ENCODE measurements around the gene C1QA. TPM values are rescaled to one million over a fixed set of nuclear protein-coding genes. Genes with fewer than 3 reads are reported as not detected.
A peak's percentile ranks its signal among the peaks of the same experiment; 100 is the strongest.

C1QA gene
- total and polyA plus RNA-seq, 10 of the 15 experiments (the other 5 are each of a cell fraction or from before 2014, with no cell fraction given): 0.59 TPM; not detected in 9

DNA sequence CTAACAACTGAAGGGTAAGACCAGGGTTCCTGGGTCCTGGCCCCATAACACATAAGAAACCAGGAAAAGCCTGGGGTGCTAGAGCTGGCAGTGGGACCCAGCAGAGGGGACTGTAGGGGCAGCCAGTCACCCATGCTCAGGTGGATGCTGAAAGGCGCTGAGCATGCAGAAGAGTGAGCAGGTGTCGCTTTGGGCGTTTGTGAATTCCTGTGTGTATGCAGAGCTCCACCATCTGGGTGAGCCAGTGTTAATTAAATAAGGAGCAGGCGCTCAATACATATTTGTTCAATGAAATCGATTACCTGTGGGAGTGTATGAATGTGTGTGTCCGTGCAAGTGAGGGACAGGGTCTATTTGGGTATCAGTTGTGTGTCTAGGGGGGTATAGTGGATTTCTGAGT, 499 bp downstream of the C1QA start:
- intact Hi-C loops (cut with micrococcal nuclease; ENCODE audit: unreplicated experiment): no loop called here
- Histone ChIP-seq H3K9me3 (replicated peaks; ENCODE audit: control insufficient read depth, insufficient read depth, low read length) (no peaks in the 10 kb centered on the region), H3K9ac (ENCODE audit: control insufficient read depth, insufficient read depth, low read length) (no peak overlapping the region), H2AFZ (ENCODE audit: control insufficient read depth, low read depth, low read length) (no peak overlapping the region), H3K27me3 (replicated peaks in 1 of 2; ENCODE audit: control insufficient read depth in 2 of 2, insufficient read depth in 2 of 2, low read length in 1 of 2) (no peaks in the 10 kb centered on the region), H3K27ac (ENCODE audit: control insufficient read depth, insufficient read depth) (no peak overlapping the region), H3K4me3 (no peak overlapping the region), H3K79me2 (ENCODE audit: control insufficient read depth, insufficient read depth, low read length) (no peaks in the 10 kb centered on the region), H3K4me1 (ENCODE audit: control insufficient read depth, insufficient read depth, low read length) (no peaks in the 10 kb centered on the region), H4K20me1 (ENCODE audit: control insufficient read depth, insufficient read depth) (no peaks in the 10 kb centered on the region), H3K36me3 (ENCODE audit: control insufficient read depth in 2 of 2, insufficient read depth in 2 of 2, low read length in 1 of 2) (no peaks in the 10 kb centered on the region), H3K4me2 (ENCODE audit: control insufficient read depth, insufficient read depth) (no peak overlapping the region)
- no peak for ATAC-seq
- no peak for DNase-seq (ENCODE audit: low read depth, low spot score)
- CTCF ChIA-PET: interaction anchor here (1.9 kb wide), 1 partner anchor 216 kb away, joined by 5 read pairs; no protein-coding TSS in a partner anchor
- no TSS peak for BruUV-seq (replicated peaks)
- RAD21 ChIA-PET (ENCODE audit: unreplicated experiment): no interaction called here
- TF ChIP-seq, protein P1, sequence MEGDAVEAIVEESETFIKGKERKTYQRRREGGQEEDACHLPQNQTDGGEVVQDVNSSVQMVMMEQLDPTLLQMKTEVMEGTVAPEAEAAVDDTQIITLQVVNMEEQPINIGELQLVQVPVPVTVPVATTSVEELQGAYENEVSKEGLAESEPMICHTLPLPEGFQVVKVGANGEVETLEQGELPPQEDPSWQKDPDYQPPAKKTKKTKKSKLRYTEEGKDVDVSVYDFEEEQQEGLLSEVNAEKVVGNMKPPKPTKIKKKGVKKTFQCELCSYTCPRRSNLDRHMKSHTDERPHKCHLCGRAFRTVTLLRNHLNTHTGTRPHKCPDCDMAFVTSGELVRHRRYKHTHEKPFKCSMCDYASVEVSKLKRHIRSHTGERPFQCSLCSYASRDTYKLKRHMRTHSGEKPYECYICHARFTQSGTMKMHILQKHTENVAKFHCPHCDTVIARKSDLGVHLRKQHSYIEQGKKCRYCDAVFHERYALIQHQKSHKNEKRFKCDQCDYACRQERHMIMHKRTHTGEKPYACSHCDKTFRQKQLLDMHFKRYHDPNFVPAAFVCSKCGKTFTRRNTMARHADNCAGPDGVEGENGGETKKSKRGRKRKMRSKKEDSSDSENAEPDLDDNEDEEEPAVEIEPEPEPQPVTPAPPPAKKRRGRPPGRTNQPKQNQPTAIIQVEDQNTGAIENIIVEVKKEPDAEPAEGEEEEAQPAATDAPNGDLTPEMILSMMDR (IDR thresholded peaks at IDR 0.05 in 2 of 3, conservative IDR thresholded peaks at IDR 0.05 in 1 of 3; ENCODE audit: control insufficient read depth in 2 of 3, extremely low read depth in 1 of 3, insufficient read depth in 1 of 3, low read depth in 3 of 3, low read length in 3 of 3): 0 out of 6 replicates have a peak, but pooled peaks of 1 of the 3 experiments have one; percentile 0
- TF ChIP-seq HDAC6 (IDR thresholded peaks at IDR 0.05; ENCODE audit: unreplicated experiment) (no peak), BMI1 (IDR thresholded peaks at IDR 0.05; ENCODE audit: borderline replicate concordance) (no peak), IKZF1 (conservative IDR thresholded peaks at IDR 0.05) (no peak)
- SMC1A ChIA-PET (ENCODE audit: uncharacterized antibody, unreplicated experiment): no interaction called here
- in situ Hi-C loops (cut with MboI): no loop called here
- 30% methylated on average over 6 of the region's 6 CpGs for WGBS (ENCODE audit: insufficient coverage, insufficient replicate concordance, low lambda C conversion rate, missing lambda C conversion rate)
- no peak for FAIRE-seq
- POLR2A ChIA-PET: no interaction called here

- Histone ChIP-seq H3K27me3 (replicated peaks in 1 of 2; ENCODE audit: control insufficient read depth in 2 of 2, insufficient read depth in 2 of 2, low read length in 1 of 2) (no peaks in the 10 kb centered on the region; a peak in 1 of 4 replicates), H3K79me2 (ENCODE audit: control insufficient read depth, insufficient read depth, low read length) (no peaks in the 10 kb centered on the region), H3K9ac (ENCODE audit: control insufficient read depth, insufficient read depth, low read length) (no peak overlapping the region), H3K9me3 (replicated peaks; ENCODE audit: control insufficient read depth, insufficient read depth, low read length) (no peaks in the 10 kb centered on the region; the same call in 2 of the 3 replicates), H3K27ac (ENCODE audit: control insufficient read depth, insufficient read depth) (no peak overlapping the region), H3K36me3 (ENCODE audit: control insufficient read depth in 2 of 2, insufficient read depth in 2 of 2, low read length in 1 of 2) (no peaks in the 10 kb centered on the region), H3K4me3 (no peak overlapping the region), H3K4me1 (ENCODE audit: control insufficient read depth, insufficient read depth, low read length) (no peaks in the 10 kb centered on the region), H4K20me1 (ENCODE audit: control insufficient read depth, insufficient read depth) (no peaks in the 10 kb centered on the region), H3K4me2 (ENCODE audit: control insufficient read depth, insufficient read depth) (no peak overlapping the region), H2AFZ (ENCODE audit: control insufficient read depth, low read depth, low read length) (no peak overlapping the region)
- ChIA-PET RAD21 (ENCODE audit: unreplicated experiment) (no interaction called here), POLR2A (no interaction called here), CTCF (no interaction called here), SMC1A (ENCODE audit: uncharacterized antibody, unreplicated experiment) (interaction anchor here (4.4 kb wide), 1 partner anchor 217 kb away, joined by 14 read pairs; no protein-coding TSS in a partner anchor)
- in situ Hi-C loops (cut with MboI): no loop called here
- intact Hi-C loops (cut with micrococcal nuclease; ENCODE audit: unreplicated experiment): no loop called here
- 28% methylated on average over 3 of the region's 3 CpGs for WGBS (ENCODE audit: insufficient coverage, insufficient replicate concordance, low lambda C conversion rate, missing lambda C conversion rate)
- no peak for ATAC-seq
- FAIRE-seq: no peak
- no TSS peak for BruUV-seq (replicated peaks)
- no peak for DNase-seq (ENCODE audit: low read depth, low spot score)
- TF ChIP-seq NFYB (IDR thresholded peaks at IDR 0.05; ENCODE audit: insufficient read depth, low read depth, low read length) (no peak), STAT3 (IDR thresholded peaks at IDR 0.05; ENCODE audit: low read depth, low read length) (no peak), E2F4 (IDR thresholded peaks at IDR 0.05; ENCODE audit: low read depth, low read length) (no peak), WRNIP1 (IDR thresholded peaks at IDR 0.05; ENCODE audit: borderline replicate concordance, low read depth, low read length) (no peak), SREBF2 (IDR thresholded peaks at IDR 0.05; ENCODE audit: low read length) (no peak), KAT2A (conservative IDR thresholded peaks at IDR 0.05; ENCODE audit: control insufficient read depth, low read depth, low read length) (no peak), RFX5 (IDR thresholded peaks at IDR 0.05; ENCODE audit: low read depth, low read length) (no peak), CREB1 (IDR thresholded peaks at IDR 0.05; ENCODE audit: low read depth) (no peak)
- TF ChIP-seq, protein P2, sequence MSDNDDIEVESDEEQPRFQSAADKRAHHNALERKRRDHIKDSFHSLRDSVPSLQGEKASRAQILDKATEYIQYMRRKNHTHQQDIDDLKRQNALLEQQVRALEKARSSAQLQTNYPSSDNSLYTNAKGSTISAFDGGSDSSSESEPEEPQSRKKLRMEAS (IDR thresholded peaks at IDR 0.05; ENCODE audit: low read depth, low read length): no peak
Measured at GRCh38 chr1:22637907-22638445, 1.5 kb downstream of the C1QA start.
